ENCODE results near the gene CFDP1.

GRCh38 chr16:75380870-75381269 is 52.4 kb downstream of the CFDP1 start:
- TF ChIP-seq CTCF (IDR thresholded peaks at IDR 0.05; ENCODE audit: low read depth, low read length) = no peak
- TF ChIP-seq EZH2phosphoT487 (IDR thresholded peaks at IDR 0.05; ENCODE audit: low read depth) = no peak

Data from OCI-LY3 (cell line).